HG02885 (cell line): ENCODE measurements around the gene FAM120A.

ENCODE experiments used
- ATAC-seq: cut with Tn5 transposase; IDR thresholded peaks from one replicate; pipeline ENCODE4 v1.9.1; 2021; ENCODE audit warnings: mild to moderate bottlenecking; ENCODE audit not compliant: unreplicated experiment, poor library complexity

The FAM120A gene

DNA sequence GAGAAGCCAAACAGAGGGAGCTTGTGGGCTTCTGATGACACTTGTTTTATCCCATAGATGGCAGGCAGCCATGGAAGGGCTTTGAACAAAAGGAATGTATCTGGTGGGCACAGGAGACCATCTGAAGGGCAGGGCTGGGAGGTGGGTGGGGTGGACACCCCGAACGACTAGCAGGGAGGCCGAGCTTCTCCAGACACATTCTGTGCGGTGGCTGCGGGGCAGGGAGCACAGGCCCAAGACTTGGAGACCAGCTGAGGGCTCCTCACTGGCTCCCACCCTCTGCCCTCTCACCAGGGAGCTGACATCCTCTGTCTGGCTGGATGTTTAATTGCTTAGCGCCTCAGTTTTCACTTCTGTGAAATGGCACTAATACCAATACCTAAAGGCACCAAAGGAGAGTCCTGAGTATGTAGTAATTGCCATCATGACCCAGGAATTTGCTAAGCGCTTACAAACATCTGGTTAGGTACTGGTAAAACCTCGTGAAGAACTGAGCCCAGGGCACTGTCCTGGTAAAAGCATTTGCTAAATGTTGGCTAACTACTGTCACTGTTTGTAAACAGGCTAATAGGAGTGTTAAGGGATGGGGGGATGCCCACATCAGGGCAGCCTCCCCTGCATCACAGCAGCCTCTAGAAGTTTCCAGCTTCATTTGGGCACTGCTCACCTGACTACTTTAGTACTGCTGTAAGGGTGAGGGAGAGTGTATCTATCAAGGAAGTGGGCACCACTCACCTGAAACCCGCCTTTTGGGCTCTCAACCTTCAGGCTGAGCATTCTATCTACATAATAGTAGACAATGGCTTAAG, 122.8 kb downstream of the FAM120A start:
- ATAC-seq = no peak

DNA sequence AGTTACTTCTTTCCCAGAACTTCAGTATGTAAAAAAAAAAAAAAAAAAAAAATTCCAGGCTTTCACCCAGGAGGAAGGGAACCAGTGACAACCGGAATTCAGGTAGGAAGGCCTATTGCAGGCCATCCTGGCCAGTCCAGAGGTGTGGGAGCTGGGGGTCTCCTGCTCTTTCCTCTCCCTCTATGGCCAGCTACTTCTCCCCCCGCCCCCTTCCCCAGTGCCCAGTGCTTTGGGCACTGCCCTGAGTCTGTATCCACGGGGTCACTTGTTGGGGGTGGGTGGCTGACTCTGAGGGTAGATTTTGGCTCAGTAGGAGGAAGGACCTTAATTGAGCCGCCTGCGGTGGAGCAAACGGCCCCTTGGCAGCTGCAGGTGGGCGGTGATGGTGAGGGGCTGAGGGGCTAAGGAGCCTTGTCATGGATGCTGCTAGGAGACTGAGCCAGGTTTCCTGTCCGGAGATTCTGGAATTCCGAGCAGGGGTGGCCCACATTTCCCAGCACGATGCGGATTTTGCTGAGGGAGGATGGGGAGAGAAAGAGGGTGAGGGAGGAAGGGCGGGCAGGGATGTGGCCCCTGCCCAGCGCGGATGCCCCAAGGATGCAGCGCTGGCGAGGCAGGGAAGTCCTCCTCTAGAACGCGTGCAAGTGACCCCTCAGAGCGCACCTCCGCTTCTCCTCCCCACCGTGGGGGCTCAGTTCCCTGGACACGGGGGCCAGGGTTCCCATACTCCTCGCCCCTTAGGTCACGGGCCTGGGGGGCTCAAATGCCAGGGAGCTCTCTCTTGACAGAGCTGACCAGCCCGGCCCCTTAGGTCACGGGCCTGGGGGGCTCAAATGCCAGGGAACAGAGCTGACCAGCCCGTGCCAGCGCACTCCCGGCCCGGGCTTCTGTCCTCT, 123.7 kb downstream of the FAM120A start:
- ATAC-seq = no peak

DNA sequence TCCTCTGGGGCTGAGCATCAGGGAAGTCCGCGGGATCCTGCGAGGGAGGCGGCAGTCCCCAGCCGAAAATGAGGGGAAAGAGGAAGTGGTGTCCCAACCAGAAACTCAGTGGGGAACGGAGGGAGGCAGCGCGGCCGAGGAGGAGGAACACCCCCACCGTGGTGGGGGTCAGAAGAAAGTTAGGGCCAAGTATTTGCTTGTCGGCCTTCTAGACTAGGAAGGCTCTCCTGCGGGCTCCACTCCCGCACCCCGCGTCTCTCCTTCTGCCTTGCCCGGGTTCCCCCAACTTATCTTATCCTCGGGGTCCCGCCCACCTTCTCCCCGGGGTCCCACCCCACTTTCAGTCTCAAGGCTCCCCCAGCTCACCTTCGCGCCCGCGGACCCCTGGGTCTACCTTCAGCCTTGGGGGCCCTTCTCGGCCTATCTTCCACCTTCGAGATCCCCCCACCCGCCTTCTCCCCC, 124.3 kb downstream of the FAM120A start:
- ATAC-seq = peak; percentile 40

DNA sequence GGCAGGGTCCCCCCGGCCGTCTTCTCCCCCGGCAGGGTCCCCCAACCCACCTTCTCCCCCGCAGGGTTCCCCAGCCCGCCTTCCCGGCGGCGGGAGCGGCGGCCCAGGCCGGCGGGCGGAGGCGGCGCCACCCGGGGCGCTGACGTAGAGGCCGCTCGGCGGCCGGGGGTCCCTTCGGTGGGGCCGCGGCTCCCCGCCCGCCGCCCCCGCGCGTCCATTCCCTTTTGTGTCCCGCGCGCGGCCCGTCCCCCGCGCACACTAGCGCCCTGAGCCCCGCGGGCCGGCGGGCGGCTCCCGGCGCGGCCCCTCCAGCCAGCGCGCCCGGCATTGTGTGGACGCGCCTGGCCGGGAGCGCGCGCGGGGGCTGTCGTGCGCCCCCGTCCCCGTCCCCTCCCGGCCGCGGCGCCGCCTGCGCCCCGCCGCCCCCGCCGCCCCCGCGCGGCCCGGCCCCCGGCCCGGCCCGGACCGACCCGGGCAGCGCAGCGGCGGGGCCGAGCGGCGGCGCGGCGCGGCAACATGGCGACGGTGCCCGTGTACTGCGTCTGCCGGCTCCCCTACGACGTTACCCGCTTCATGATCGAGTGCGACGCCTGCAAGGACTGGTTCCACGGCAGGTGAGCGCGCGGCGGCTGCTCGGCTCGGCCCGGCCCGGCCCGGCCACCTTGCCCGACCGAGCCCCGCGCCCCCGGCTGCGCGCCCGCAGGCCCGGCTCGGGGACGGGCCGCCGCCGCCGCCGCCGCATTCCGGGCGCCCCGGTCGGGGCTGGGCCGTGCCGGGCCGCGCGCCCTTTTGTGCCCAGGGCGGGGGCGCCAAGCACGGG, 125.0 kb downstream of the FAM120A start, which contains the start of gene PHF2:
PHF2 (plus strand) TSS at position 327 of the 820 bp plus-strand sequence; CDS start at position 517, 190 bp downstream.
- ATAC-seq = peak; percentile 52

DNA sequence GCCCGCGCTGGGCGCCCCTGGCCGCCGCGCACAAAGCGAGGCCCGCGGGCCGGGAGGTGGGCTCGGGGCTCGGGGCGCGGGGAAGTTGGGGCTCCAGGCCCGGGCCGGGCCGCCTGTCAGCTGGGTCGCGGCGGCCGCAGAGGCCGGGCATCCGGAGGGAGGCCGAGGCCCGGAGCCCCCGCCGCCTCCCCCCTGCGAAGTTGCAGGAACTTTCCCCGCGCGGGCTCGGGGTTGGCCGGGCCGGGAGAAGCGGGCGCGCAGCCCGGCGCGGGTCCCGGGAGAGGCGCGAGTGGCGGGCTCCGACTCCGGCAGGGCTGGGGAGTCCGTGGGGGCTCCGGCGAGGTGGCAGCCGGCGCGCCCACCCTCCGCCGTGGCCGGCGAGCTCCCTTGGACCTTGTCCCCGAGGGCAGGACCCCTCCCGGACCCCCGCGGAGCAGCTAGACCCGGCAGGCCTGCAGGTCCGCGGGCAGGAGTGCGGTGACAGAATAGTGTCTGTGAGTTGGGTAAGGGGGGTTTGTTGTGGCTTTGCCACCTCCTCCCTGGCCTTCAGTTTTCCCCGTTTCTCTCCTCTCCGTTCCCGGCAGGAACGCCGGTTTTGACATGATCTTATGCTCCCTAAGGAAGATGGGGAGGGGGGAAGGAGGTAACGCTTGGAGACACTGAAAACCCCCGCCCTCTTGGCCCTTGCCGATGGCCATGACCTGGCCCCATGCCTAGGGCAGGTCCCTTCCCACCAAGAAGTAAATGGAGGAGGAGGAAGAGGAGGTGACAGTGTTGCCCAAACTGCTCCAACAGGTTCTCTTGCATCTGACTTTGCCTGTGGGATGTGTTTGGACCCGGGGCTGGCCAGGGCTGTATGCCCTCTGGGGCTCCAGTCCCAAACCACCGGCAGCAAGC, 125.8 kb downstream of the FAM120A start:
- ATAC-seq = peak; percentile 27

DNA sequence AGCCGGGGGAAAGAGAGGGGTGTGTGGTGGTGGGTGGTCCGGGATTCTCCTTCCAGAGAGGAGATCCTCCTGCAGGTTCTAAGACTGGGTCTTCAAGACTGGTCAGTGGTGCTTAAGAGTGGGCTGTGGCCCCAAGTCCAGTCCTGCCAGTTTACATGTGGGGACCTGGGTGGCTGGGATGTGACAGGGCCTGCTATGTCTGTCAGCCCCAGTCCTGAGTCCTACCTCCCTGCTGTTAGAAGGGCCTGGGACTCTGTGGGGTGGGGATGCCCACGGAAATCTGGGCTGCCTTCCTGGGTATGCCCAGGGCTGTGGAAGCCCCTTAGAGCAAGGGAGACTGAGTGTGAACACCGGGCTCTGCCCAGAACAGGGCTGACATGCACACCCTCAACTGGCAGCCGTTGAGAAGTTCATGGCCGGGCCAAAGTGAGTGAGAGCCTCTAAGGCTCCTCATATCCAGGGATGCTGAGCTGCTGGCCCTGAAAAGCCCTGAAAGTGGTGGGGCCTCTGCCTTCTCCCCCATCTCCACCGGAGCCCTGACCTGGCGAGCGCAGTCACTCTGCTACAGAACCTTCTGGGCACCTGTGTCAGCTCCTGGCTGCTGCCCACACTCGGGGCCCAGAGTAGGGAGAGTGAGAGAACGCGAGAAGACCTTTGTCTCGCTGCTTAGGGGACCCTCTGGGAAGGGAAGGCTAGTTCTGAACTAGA, 126.6 kb downstream of the FAM120A start:
- ATAC-seq = no peak

DNA sequence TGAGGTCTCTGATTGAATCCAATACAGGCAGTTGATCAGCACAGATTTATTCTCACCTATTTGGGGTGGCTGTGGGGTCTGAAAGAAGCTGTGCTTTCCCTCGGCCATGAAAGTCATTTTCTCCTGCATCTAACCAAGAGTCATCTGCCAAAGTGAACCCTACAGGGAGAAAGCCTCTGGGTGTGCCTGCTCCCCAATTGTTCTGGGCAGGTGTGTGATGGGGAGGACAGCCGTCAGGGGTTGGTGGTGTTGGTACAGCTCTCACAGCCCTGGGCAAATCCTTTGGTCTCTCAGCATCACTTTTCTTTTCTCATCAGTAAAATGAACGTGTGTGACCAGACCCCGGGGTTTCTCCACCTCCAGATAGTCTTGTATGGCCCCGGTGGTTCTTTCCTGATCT, 127.4 kb downstream of the FAM120A start:
- no peak for ATAC-seq

DNA sequence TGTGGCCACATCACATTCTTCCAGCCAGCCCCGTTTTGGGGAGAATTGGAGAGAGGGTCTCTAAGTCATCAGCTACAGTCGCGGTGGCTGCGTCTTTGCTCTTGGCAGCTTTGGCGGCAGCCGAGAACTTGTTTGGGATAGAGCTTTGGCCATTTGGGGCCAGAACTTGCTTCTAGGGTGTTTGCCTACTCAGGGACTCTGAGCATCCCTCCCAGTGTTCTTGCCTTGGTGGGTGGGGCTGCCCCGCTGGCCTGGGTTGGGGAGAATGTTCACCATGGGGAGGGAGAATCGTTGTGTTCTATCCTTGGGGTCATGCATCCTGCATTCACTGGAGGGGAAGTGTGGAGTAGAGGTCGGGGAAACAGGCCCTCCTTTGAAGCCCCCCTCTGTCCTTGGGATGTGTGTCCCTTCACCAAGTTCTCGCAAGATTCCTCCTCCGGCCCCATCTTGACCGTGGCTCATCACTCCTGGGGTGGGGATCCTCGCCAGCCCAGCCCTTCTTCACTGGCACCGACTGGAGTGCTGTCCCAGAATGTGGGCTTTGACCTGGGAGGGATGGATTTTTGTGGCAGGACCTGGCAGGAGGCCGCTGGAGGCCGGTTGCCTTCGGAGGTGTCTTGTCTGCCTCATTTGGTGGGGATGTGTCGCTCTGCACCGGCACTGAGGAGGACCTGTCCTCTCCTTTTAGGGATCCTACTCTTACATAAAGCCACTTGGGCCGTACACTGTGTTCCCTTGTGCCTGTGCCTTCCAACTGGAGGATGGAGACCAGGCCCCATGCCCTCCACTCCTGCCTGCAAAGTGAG, 128.4 kb downstream of the FAM120A start:
- ATAC-seq = no peak

DNA sequence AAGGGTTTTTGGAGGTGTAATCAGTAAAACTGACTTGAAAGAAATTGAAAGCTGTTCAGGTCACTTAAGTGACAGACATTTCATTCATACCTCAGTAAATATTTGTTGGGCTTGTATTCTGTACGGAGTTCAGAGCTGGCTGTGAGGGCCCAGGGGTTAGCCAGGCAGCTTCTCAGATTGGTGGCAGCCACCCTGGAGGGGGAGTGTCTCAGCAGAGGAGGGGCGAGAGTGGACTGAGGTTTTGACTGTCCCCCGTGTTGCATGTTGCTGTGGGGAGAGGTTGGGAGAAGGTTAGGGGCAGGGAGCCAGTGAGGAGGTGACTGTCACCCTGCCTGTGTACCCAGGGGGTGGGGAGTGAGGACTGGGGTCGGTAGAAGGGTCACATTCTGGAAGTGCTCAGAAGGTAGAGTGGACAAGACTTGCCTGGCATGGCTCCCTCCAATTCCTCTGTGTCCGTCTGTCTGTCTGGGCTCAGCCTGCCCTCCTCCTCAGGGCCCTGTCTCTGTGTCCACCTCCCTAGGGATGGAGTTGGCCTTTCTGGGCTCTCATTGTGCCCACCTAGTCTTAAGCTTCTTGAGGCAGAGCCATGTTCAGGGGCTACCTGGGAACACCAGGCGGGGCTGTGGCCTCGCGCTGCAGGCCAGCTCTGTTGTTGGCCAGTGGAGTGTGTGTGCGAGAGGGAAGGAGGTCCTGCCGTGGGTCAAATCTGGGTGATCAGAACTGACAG, 129.3 kb downstream of the FAM120A start:
- ATAC-seq = no peak

DNA sequence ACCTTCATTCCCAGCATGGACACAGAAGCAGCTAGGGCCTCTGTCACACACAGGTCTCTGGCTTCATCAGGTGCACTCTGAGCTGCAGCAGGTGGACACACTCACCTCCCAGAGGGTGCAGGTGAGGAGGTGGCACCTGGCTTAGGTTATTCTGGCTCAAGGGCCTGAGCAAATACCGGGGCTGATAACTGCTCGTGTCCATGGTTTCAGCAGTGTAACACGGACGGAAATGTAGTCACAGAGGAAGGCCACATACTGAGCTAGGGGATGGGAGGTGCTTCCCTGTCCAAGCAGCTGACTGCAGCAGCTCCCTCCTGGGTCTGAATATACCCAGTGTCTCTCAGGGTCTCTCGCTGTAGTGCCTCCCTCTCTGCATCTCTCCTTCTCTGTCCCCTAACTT, 130.6 kb downstream of the FAM120A start:
- ATAC-seq = no peak

DNA sequence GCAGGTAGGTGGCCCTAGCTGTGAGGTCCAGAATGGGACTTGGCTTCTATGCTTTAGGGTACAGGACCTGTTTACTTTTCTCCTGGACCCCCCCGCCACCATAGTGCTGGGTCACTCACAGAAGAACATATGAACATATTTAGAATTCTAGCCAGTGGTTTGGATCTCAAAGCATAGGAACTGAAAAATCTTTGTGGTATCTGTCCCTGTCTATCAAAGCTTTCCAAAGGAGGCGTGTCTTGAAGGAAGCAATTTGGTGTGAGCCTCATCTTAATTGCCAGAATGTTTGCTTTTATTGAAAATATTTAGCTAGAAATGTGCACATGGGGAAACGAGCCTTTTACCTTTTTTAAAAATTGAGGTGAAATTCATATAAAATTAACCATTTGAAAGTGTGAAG, 131.1 kb downstream of the FAM120A start:
- ATAC-seq = no peak

DNA sequence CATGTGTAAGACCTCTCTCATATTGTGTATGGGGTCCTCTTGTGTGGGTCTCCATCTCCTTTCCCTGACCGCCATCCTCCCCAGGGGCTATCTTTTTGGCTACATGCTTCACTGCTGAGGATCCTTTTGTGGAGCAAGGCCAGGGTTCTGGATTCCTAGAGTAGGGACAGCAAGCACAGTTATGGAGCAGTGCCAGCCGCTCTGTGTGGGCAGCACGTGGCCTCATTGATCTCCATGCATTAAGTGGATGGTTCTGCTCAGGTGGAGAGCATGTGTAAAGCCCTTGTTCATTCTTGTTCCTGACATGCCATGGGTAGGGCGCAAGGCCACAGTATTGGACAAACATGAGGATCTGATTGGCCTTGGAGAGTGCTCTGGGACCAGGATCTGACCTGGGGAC, 133.8 kb downstream of the FAM120A start:
- no peak for ATAC-seq

DNA sequence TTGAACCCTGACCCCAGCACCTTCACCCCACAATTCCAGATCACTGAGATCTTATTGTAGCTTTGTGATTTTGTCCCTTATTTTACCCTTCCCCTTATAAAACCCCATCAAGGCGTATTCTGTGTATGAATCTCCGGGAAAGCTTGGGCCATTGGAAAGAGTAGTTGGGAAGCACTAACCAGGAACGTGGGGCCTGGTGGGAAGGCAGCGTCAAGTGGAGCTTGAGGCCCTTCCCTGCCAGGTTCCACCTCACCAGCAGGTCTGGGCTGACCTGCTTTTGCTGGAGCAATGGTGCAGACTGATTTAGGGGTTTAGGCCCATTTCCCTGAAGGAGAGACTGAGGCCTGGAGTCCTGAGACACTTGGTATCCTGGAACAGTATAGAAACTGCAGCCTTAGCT, 134.2 kb downstream of the FAM120A start:
- ATAC-seq = no peak

DNA sequence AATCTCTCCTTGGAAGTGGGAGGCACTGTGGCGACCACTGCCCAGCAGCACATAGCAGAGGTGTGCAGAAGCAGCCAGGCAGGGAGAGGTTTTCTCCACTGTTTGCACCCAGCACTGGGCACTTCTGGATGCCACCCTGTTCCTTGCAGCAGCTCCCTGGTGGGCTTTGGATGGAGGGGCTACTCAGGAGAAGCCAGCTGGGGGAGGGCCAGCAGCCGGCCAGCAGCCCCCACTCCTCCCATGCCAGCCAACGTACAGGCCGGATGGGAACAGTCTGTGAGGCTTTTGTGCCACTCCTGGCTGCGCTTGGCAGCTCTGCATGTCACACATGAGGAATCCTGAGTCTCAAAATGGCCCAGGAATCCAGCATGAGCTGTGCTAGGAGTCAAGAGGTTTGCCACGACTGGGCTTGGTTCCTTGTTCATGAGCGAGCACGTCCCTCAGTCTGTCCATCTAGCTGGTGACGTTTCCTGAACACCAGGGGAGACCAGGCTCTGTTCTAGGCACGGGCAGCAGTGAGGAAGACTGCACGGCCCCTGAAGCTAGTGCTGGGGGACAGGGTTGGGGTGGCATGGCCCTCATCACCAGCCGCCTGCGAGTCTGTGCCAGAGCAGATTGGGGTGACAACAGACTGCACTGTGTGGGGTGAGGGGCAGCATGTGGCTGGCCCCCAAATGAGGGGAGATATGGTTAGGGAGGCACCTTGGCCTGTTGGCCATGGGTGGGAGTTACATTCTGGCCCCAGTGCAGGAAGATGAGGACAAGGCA, 135.0 kb downstream of the FAM120A start:
- ATAC-seq = no peak

DNA sequence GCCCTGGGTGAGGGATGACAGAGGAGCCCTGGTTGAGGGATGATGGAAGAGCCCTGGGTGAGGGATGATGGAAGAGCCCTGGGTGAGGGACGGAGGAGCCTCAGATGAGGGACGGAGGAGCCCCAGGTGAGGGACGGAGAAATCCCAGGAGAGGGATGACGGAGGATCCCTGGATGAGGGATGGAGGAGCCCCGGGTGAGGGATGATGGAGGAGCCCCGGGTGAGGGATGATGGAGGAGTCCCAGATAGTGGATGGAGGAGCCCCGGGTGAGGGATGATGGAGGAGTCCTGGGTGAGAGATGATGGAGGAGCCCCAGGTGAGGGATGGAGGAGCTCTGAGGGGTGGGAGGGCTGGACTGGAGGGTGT, 135.8 kb downstream of the FAM120A start:
- ATAC-seq = no peak

DNA sequence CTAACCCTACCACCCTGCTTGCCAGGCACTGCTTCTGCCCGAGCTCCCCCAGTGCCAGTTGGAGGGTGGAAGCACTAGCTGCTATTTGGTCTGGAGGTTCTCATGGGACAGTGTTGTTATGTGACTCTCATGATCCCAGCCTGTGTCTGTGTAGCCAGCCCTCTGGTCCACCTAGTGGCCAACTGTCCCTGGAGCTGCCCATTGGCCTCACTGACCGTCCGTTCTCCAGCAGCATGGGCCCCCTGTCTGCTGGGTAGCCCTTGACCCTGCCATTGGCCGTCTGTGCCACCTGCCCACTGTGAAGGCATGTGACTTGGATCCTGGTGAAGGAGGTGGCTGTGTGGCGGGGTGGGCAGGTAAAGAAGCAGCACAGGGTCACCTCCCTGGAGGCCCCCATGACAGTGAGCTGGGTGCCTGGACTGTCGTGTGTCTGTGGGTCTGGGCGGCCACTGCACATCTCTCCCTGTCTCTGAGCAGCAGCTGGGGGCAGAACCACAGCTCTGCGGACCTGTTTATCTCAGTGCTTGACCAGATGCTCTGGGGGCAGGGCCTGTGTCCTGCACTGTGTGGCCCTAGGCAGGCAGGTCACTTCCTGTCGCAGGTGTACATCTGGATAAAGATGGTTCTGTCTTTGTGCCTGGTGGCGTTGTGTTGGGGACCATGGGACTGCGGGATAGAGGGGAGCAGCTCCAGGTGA, 136.3 kb downstream of the FAM120A start:
- ATAC-seq = no peak
